Measurements from ENCODE around the gene PSTK.

- TF ChIP-seq CTCF (IDR thresholded peaks at IDR 0.05; ENCODE audit: low read length) (no peak), EZH2 (IDR thresholded peaks at IDR 0.05; ENCODE audit: borderline replicate concordance, low read length) (no peak)
Measured at GRCh38 chr10:122998360-122998917, 18.2 kb downstream of the PSTK start.

Data from OCI-LY1 (cell line).